ENCODE data around the gene CNNM2.

The CNNM2 gene

DNA sequence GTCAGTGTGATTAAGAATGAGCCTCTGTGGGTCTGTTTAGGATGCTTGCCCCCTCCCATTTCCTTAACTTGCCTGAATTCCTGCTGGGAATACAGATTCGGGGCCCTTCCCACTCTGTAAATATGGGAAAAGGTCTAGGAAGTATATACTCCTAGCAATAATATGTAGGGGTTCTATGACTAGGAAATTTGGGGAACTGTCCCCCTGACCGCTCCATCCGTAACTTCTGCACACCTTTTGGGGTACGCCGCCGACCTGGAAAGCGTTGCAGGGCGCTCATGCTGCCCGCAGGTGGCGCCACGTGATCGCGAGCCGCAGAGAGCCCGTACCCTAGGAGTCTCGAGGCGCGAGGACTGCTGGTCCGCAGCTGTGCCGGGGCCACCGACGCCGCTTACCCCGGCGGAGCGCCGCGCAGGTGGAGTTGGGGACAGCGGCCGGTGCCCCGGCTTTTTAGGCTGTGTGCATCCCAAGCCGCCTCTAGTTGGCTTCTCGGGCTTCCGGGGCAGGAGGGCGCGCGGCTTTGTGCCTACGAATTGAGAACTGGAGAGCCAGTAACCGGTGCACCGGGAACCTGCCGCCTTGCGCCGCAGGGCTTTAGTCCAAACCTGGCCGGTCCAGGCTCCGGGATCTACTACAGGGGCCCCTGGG is 656 bp upstream of the CNNM2 start (continued):
- TF ChIP-seq ZNF10 (tag by site-specific recombination; IDR thresholded peaks at IDR 0.05) (0 out of 2 replicates have a peak, but pooled peaks have one; percentile 11), ZNF175 (tag by site-specific recombination; IDR thresholded peaks at IDR 0.05) (no peak), ZSCAN16 (tag by site-specific recombination; IDR thresholded peaks at IDR 0.05) (no peak), ZNF501 (tag by site-specific recombination; IDR thresholded peaks at IDR 0.05) (peak; percentile 92), ZNF514 (tag by site-specific recombination; IDR thresholded peaks at IDR 0.05) (no peak), ZXDB (tag by site-specific recombination; IDR thresholded peaks at IDR 0.05) (peak; percentile 99), ZFP41 (tag by site-specific recombination; IDR thresholded peaks at IDR 0.05; ENCODE audit: borderline replicate concordance) (no peak), BCL11B (tag by site-specific recombination; IDR thresholded peaks at IDR 0.05; ENCODE audit: low read depth) (0 out of 2 replicates have a peak, but pooled peaks have one; percentile 62), ZNF24 (tag by site-specific recombination; IDR thresholded peaks at IDR 0.05) (0 out of 2 replicates have a peak, but pooled peaks have one; percentile 48), ZNF2 (tag by site-specific recombination; IDR thresholded peaks at IDR 0.05) (peak; percentile 94), SCRT2 (tag by site-specific recombination; IDR thresholded peaks at IDR 0.05) (0 out of 2 replicates have a peak, but pooled peaks have one; percentile 30), HOXC10 (CRISPR knock-in tag; IDR thresholded peaks at IDR 0.05) (no peak), MYNN (tag by site-specific recombination; IDR thresholded peaks at IDR 0.05; ENCODE audit: borderline replicate concordance) (peak; percentile 11; the same call in 1 of the 2 replicates), ZBTB8A (tag by site-specific recombination; IDR thresholded peaks at IDR 0.05) (peak; percentile 59; the same call in 1 of the 2 replicates), ZNF624 (tag by site-specific recombination; IDR thresholded peaks at IDR 0.05) (no peak), ZNF600 (tag by site-specific recombination; IDR thresholded peaks at IDR 0.05) (peak; percentile 90), ZNF529 (tag by site-specific recombination; IDR thresholded peaks at IDR 0.05; ENCODE audit: insufficient replicate concordance) (no peak), ZNF48 (tag by site-specific recombination; IDR thresholded peaks at IDR 0.05) (no peak), ZBTB48 (tag by site-specific recombination; IDR thresholded peaks at IDR 0.05) (peak; percentile 49; the same call in 1 of the 2 replicates), ZNF596 (tag by site-specific recombination; IDR thresholded peaks at IDR 0.05) (no peak), ZNF423 (tag by site-specific recombination; IDR thresholded peaks at IDR 0.05) (peak; percentile 62; the same call in 1 of the 2 replicates), SP7 (tag by site-specific recombination; IDR thresholded peaks at IDR 0.05) (peak; percentile 47), MZF1 (tag by site-specific recombination; IDR thresholded peaks at IDR 0.05; ENCODE audit: borderline replicate concordance) (no peak)
- TF ChIP-seq, protein P1, sequence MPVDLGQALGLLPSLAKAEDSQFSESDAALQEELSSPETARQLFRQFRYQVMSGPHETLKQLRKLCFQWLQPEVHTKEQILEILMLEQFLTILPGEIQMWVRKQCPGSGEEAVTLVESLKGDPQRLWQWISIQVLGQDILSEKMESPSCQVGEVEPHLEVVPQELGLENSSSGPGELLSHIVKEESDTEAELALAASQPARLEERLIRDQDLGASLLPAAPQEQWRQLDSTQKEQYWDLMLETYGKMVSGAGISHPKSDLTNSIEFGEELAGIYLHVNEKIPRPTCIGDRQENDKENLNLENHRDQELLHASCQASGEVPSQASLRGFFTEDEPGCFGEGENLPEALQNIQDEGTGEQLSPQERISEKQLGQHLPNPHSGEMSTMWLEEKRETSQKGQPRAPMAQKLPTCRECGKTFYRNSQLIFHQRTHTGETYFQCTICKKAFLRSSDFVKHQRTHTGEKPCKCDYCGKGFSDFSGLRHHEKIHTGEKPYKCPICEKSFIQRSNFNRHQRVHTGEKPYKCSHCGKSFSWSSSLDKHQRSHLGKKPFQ (tag by site-specific recombination; IDR thresholded peaks at IDR 0.05) = no peak
- TF ChIP-seq, protein P2, sequence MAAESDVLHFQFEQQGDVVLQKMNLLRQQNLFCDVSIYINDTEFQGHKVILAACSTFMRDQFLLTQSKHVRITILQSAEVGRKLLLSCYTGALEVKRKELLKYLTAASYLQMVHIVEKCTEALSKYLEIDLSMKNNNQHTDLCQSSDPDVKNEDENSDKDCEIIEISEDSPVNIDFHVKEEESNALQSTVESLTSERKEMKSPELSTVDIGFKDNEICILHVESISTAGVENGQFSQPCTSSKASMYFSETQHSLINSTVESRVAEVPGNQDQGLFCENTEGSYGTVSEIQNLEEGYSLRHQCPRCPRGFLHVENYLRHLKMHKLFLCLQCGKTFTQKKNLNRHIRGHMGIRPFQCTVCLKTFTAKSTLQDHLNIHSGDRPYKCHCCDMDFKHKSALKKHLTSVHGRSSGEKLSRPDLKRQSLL (tag by site-specific recombination; IDR thresholded peaks at IDR 0.05) = peak; percentile 32; the same call in 1 of the 2 replicates
- TF ChIP-seq, protein P3, sequence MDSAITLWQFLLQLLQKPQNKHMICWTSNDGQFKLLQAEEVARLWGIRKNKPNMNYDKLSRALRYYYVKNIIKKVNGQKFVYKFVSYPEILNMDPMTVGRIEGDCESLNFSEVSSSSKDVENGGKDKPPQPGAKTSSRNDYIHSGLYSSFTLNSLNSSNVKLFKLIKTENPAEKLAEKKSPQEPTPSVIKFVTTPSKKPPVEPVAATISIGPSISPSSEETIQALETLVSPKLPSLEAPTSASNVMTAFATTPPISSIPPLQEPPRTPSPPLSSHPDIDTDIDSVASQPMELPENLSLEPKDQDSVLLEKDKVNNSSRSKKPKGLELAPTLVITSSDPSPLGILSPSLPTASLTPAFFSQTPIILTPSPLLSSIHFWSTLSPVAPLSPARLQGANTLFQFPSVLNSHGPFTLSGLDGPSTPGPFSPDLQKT (IDR thresholded peaks at IDR 0.05; ENCODE audit: borderline replicate concordance, low read depth, low read length) = no peak
- TF ChIP-seq, protein P4, sequence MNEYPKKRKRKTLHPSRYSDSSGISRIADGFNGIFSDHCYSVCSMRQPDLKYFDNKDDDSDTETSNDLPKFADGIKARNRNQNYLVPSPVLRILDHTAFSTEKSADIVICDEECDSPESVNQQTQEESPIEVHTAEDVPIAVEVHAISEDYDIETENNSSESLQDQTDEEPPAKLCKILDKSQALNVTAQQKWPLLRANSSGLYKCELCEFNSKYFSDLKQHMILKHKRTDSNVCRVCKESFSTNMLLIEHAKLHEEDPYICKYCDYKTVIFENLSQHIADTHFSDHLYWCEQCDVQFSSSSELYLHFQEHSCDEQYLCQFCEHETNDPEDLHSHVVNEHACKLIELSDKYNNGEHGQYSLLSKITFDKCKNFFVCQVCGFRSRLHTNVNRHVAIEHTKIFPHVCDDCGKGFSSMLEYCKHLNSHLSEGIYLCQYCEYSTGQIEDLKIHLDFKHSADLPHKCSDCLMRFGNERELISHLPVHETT (tag by site-specific recombination; IDR thresholded peaks at IDR 0.05) = peak; percentile 82
- TF ChIP-seq, protein P5, sequence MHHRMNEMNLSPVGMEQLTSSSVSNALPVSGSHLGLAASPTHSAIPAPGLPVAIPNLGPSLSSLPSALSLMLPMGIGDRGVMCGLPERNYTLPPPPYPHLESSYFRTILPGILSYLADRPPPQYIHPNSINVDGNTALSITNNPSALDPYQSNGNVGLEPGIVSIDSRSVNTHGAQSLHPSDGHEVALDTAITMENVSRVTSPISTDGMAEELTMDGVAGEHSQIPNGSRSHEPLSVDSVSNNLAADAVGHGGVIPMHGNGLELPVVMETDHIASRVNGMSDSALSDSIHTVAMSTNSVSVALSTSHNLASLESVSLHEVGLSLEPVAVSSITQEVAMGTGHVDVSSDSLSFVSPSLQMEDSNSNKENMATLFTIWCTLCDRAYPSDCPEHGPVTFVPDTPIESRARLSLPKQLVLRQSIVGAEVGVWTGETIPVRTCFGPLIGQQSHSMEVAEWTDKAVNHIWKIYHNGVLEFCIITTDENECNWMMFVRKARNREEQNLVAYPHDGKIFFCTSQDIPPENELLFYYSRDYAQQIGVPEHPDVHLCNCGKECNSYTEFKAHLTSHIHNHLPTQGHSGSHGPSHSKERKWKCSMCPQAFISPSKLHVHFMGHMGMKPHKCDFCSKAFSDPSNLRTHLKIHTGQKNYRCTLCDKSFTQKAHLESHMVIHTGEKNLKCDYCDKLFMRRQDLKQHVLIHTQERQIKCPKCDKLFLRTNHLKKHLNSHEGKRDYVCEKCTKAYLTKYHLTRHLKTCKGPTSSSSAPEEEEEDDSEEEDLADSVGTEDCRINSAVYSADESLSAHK (tag by site-specific recombination; IDR thresholded peaks at IDR 0.05) = no peak
- TF ChIP-seq, protein P6, sequence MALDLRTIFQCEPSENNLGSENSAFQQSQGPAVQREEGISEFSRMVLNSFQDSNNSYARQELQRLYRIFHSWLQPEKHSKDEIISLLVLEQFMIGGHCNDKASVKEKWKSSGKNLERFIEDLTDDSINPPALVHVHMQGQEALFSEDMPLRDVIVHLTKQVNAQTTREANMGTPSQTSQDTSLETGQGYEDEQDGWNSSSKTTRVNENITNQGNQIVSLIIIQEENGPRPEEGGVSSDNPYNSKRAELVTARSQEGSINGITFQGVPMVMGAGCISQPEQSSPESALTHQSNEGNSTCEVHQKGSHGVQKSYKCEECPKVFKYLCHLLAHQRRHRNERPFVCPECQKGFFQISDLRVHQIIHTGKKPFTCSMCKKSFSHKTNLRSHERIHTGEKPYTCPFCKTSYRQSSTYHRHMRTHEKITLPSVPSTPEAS (tag by site-specific recombination; IDR thresholded peaks at IDR 0.05) = 0 out of 2 replicates have a peak, but pooled peaks have one; percentile 16
- TF ChIP-seq, protein P7, sequence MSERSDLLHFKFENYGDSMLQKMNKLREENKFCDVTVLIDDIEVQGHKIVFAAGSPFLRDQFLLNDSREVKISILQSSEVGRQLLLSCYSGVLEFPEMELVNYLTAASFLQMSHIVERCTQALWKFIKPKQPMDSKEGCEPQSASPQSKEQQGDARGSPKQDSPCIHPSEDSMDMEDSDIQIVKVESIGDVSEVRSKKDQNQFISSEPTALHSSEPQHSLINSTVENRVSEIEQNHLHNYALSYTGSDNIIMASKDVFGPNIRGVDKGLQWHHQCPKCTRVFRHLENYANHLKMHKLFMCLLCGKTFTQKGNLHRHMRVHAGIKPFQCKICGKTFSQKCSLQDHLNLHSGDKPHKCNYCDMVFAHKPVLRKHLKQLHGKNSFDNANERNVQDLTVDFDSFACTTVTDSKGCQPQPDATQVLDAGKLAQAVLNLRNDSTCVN (tag by site-specific recombination; optimal IDR thresholded peaks at IDR 0.05) = peak; percentile 77

Measured in HEK293 (cell line).